Jurkat, Clone E6-1 (cell line): ENCODE data around the gene SLC35G3.

Source experiments
- DNase-seq: peaks from one replicate; pipeline ENCODE4 v3.0.0-alpha.2; 2011; ENCODE audit warnings: low read depth, low spot score
- H3K4me3 ChIP-seq: 2 replicates; pipeline ENCODE4 v1.5.1; 2011; ENCODE audit warnings: mild to moderate bottlenecking, low read length, control low read depth, moderate library complexity

SLC35G3 gene

DNA sequence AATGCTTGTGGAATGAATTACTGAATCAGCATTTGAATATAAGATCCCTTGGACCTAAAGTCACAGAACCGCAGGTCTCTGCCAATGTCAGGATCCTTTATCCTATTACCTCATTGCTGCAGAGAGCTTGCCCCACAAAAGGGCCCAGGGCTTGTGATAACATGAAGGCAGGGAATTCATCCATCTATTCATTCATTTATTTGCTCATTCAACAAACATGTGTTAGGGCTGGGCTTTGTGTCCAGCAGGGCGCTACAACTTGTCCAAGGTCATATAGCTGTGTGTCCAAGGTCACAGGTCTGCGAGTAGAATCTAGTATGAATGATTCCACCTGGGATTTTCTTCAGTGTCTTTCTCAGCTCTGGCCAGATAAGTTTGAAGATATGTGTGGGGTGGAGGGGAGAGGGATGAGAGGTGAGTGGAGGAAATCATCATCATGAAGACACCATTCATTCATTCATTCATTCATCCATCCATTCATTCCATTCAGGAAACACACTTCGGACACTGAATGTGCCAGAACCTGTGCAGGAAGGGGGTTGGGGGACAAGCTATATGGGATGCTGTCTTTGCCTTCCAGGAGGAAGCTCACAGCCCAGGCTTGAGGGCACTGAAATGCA, 47.9 kb downstream of the SLC35G3 start:
- DNase-seq = no peak

GRCh38 chr17:35144840-35145239, 49.4 kb downstream of the SLC35G3 start:
- no peak for DNase-seq

More for the DNA sequence above, 47.9 kb downstream of the SLC35G3 start:
- H3K4me3 ChIP-seq = no peak overlapping the region

More at GRCh38 chr17:35144840-35145239, 49.4 kb downstream of the SLC35G3 start:
- H3K4me3 ChIP-seq = no peak overlapping the region
